PC-3 (cell line): Measurements from ENCODE around the gene PGS1. TPM values are rescaled to one million over a fixed set of nuclear protein-coding genes. Genes with fewer than 3 reads are reported as not detected.

Experiments
- ATAC-seq: fragments of 200-7000 bp; cut with Tn5 transposase; 2 replicates; pipeline ENCODE4 v1.9.1; 2020; ENCODE audit warnings: mild to moderate bottlenecking, moderate library complexity
- BruUV-seq: library from RNA; stranded (reverse); fragments of 400-500 nt; replicated peaks from 2 replicates; lab custom pipeline; 2021; lab: Mats Ljungman, UMichigan
- CTCF ChIA-PET: fragments of 300-600 bp; sonication (Branson Sonifier 250); formaldehyde crosslinking; loops from one replicate; lab custom pipeline; 2022; ENCODE audit warnings: antibody characterized with exemption; lab: Charles Lee
- POLR2A ChIA-PET: fragments of 300-600 bp; sonication (Branson Sonifier 250); formaldehyde crosslinking; loops from one replicate; lab custom pipeline; 2022; ENCODE audit warnings: antibody characterized with exemption; ENCODE audit not compliant: unreplicated experiment; lab: Charles Lee
- DNase-seq: peaks from one replicate; pipeline ENCODE4 v3.0.0-alpha.2; 2015
- H2AFZ ChIP-seq: fragments of 300-600 bp; sonication (generic); 2 replicates; pipeline ENCODE4 v1.6.0; 2016; ENCODE audit warnings: antibody characterized with exemption, low read length
- H3F3A ChIP-seq: fragments of 300-600 bp; sonication (generic); one replicate; pipeline ENCODE4 v1.6.0; 2017; ENCODE audit warnings: antibody characterized with exemption, low read length, control low read depth, mild to moderate bottlenecking; ENCODE audit not compliant: unreplicated experiment
- H3K27ac ChIP-seq: fragments of 300-600 bp; sonication (generic); 2 replicates; pipeline ENCODE4 v1.5.1; 2016; ENCODE audit warnings: mild to moderate bottlenecking, low read length
- H3K27me3 ChIP-seq: fragments of 300-600 bp; sonication (generic); 2 replicates; pipeline ENCODE4 v1.6.1; 2016; ENCODE audit warnings: low read length, mixed read lengths
- H3K36me3 ChIP-seq: fragments of 300-600 bp; sonication (generic); 2 replicates; pipeline ENCODE4 v1.6.1; 2016; ENCODE audit warnings: low read depth, mixed run types, low read length, mixed read lengths
- H3K4me1 ChIP-seq: fragments of 300-600 bp; sonication (generic); 2 replicates; pipeline ENCODE4 v1.5.1; 2016; ENCODE audit warnings: low read length; ENCODE audit not compliant: insufficient read depth
- H3K4me2 ChIP-seq: fragments of 300-600 bp; sonication (generic); 2 replicates; pipeline ENCODE4 v1.6.0; 2016; ENCODE audit warnings: low read length
- H3K4me3 ChIP-seq: fragments of 300-600 bp; sonication (generic); 2 replicates; pipeline ENCODE4 v1.5.1; 2016; ENCODE audit warnings: mild to moderate bottlenecking, low read length, mixed read lengths
- H3K79me2 ChIP-seq: fragments of 300-600 bp; sonication (generic); 2 replicates; pipeline ENCODE4 v1.6.1; 2017; ENCODE audit warnings: low read length, mixed read lengths
- H3K9ac ChIP-seq: fragments of 300-600 bp; sonication (generic); 2 replicates; pipeline ENCODE4 v1.6.0; 2016; ENCODE audit warnings: mild to moderate bottlenecking, low read length
- H3K9me2 ChIP-seq: fragments of 300-600 bp; sonication (generic); replicated peaks from 2 replicates; pipeline ENCODE4 v1.6.1; 2016; ENCODE audit warnings: mixed run types, low read length, mixed read lengths
- H3K9me3 ChIP-seq: fragments of 300-600 bp; sonication (generic); 2 replicates; pipeline ENCODE4 v1.6.1; 2016; ENCODE audit warnings: low read length, mixed read lengths
- H4K20me1 ChIP-seq: fragments of 300-600 bp; sonication (generic); 2 replicates; pipeline ENCODE4 v1.6.1; 2016; ENCODE audit warnings: low read length, mixed read lengths
- CTCF ChIP-seq: fragments of 300-600 bp; sonication (generic); conservative IDR thresholded peaks from 2 replicates; pipeline ENCODE4 v1.5.1; 2017; ENCODE audit warnings: antibody characterized with exemption, low read depth, mild to moderate bottlenecking, low read length
- EZH2 ChIP-seq: fragments of 300-600 bp; sonication (generic); IDR thresholded peaks from one replicate; pipeline ENCODE4 v1.6.1; 2017; ENCODE audit warnings: antibody characterized with exemption, mild to moderate bottlenecking, low read length; ENCODE audit not compliant: unreplicated experiment
- EZH2phosphoT487 ChIP-seq: fragments of 300-600 bp; sonication (generic); IDR thresholded peaks from 2 replicates; pipeline ENCODE4 v1.6.1; 2018; ENCODE audit warnings: mild to moderate bottlenecking, antibody characterized with exemption, low read length, borderline replicate concordance
- intact Hi-C: fragments of 100-400 bp; cut with micrococcal nuclease; formaldehyde crosslinking; loops from 2 replicates; pipeline ENCODE4 v1.9.0; 2023
- total RNA-seq: library from RNA; depleted of rRNA; stranded (reverse); fragments of >200 nt; gene quantifications from 2 replicates; pipeline ENCODE4 v1.2.3, GENCODE V29; 2014

The PGS1 gene
- total RNA-seq, 1 experiment from 2014 or later = 47.0 TPM

DNA sequence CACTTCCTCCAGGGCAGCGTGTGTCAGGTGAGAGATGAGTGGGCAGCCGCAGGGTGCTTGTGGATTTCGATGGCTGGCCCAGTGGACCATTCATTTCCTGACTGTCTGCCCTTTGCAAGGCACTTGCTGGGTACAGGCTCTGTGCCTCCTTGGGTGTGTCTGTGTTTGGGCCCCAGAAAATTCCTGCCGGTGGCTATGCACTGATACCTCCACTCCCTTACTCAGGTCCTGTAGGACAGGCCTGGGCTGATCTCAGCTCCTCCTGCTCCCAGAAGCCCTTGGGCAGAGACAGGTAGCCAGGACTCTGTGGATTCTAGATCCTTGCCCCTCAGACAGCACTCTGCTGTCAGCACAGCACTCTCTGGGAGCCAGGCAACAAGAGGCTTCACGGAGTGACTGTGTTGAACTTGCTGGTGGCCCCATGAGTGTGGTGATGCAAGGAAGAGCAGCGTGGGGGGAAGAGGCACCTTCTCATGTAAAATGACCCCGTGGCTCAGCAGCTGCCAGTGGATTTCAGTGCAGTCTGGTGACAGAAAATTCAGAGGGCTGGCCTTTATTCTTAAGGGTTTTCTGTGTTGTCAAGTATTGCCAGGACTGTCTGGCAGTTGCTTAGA, 29.0 kb downstream of the PGS1 start:
- no peak for ATAC-seq
- Histone ChIP-seq H4K20me1 (peaks cover 35% of the 10 kb centered on the region), H3K4me3 (no peak overlapping the region)

DNA sequence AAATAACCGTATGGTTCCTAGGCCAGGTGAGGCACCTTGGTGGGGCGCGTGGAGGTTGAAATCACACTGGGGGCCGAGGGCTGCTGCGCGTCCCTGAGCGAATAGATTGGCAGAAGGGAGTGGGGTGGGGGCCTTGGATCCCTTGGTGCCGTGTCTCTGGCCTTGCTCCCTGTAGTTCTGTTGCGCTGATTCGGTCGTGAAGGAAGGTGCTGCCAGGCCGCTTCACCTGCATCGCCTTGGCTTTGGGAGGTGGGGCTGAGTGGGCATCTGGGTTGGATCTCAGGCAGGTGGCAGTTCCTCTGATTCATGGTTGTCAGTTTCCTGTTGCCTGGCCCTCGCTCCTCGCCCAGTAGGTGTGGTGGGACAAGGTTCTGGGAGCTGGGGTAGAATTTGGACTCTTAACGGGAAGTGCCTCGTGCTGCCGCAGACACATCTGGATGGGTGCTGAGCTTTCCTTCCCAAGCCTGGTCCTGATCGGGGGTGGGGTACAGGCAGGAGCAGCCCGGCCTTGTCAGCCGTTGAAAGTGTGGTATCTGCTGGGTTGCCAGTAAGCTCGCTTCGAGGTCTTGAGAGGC, 30.1 kb downstream of the PGS1 start:
- H3K27ac ChIP-seq = no peak overlapping the region
- peaks cover 41% of the 10 kb centered on the region for H3K36me3 ChIP-seq
- H3K9me3 ChIP-seq = no peaks in the 10 kb centered on the region
- no peak overlapping the region for H2AFZ ChIP-seq
- peak; percentile 11; the same call in 1 of the 2 replicates for ATAC-seq
- no peak overlapping the region for H3K9ac ChIP-seq
- no peak overlapping the region for H3K4me3 ChIP-seq
- TF ChIP-seq EZH2phosphoT487 (no peak), EZH2 (no peak), CTCF (no peak)
- peaks cover 77% of the 10 kb centered on the region for H3K79me2 ChIP-seq
- H3F3A ChIP-seq = no peaks in the 10 kb centered on the region
- ChIA-PET CTCF (no interaction called here), POLR2A (no interaction called here)
- no peak for DNase-seq
- 0 out of 2 replicates have a peak overlapping the region, but pooled peaks have one; percentile 1 for H3K4me2 ChIP-seq
- peaks cover 35% of the 10 kb centered on the region for H4K20me1 ChIP-seq
- H3K4me1 ChIP-seq = peaks cover 15% of the 10 kb centered on the region
- intact Hi-C loops = no loop called here
- H3K27me3 ChIP-seq = no peaks in the 10 kb centered on the region
- BruUV-seq = no TSS peak
- no peaks in the 10 kb centered on the region for H3K9me2 ChIP-seq

More for the DNA sequence above, 29.0 kb downstream of the PGS1 start:
- Histone ChIP-seq H3K9me2 (no peaks in the 10 kb centered on the region), H3K36me3 (peaks cover 44% of the 10 kb centered on the region), H3K4me2 (no peak overlapping the region), H3K9ac (no peak overlapping the region), H3K4me1 (peaks cover 15% of the 10 kb centered on the region), H3K79me2 (peaks cover 72% of the 10 kb centered on the region), H3K27ac (no peak overlapping the region), H3F3A (no peaks in the 10 kb centered on the region), H3K27me3 (no peaks in the 10 kb centered on the region), H2AFZ (no peak overlapping the region), H3K9me3 (no peaks in the 10 kb centered on the region)
- TF ChIP-seq CTCF (no peak), EZH2phosphoT487 (no peak), EZH2 (no peak)
- intact Hi-C loops = no loop called here
- DNase-seq = no peak
- CTCF ChIA-PET = no interaction called here
- POLR2A ChIA-PET = no interaction called here
- no TSS peak for BruUV-seq

DNA sequence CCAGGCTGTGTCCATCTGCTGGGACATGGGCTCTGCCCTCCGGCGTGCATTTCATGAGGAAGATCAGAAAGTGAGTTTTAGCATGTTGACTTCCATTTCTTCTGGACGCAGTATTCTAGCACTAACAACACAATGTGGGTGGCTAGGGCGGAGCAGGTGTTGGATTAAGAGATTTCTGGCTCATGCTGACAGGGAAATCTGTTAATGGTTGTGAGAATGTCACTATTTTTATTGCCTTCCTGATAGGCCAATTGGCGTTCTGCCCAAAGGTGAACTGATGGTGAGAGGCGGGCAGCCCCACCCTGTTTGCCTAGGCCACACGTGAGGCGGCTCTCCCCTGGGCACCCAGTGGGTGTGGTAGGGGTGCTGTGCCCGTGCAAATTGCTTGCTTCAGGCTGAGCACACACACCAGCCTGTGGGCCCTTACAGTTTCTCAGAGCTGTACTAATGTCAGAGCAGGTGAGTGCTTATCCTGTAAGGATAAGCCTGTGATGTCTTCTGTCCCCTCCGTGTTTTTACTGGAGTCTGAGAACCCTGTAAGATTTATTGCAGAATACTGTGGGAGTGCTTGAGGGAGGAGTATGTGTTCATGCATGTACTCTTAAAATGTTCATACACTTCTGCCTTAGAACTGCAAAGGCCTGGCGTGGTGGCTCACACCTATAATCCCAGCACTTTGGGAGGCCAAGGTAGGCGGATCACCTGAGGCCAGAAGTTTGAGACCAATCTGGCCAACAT, 30.9 kb downstream of the PGS1 start:
- no peaks in the 10 kb centered on the region for H3K27me3 ChIP-seq
- H3K27ac ChIP-seq = no peak overlapping the region
- H3K4me1 ChIP-seq = peaks cover 15% of the 10 kb centered on the region
- TF ChIP-seq EZH2 = no peak
- no peak overlapping the region for H3K4me3 ChIP-seq
- DNase-seq = peak; percentile 45
- ChIA-PET POLR2A (no interaction called here), CTCF (no interaction called here)
- H3F3A ChIP-seq = no peaks in the 10 kb centered on the region
- H4K20me1 ChIP-seq = peaks cover 35% of the 10 kb centered on the region
- H3K79me2 ChIP-seq = peaks cover 74% of the 10 kb centered on the region
- no peaks in the 10 kb centered on the region for H3K9me2 ChIP-seq
- peaks cover 33% of the 10 kb centered on the region for H3K36me3 ChIP-seq
- H3K9ac ChIP-seq = no peak overlapping the region
- no peaks in the 10 kb centered on the region for H3K9me3 ChIP-seq
- 0 out of 2 replicates have a peak overlapping the region, but pooled peaks have one; percentile 1 for H3K4me2 ChIP-seq
- BruUV-seq = no TSS peak
- peak; percentile 59 for ATAC-seq
- no peak overlapping the region for H2AFZ ChIP-seq
- intact Hi-C loops = no loop called here
